KG1 (cell line): Measurements from ENCODE around the gene ZCCHC14.
"Not testable (repeated sequence)": the region's sequence is repeated elsewhere in the genome, so short reads cannot be mapped to it uniquely, and the experiment has no call there.

Experiments
- DNase-seq: peaks from one replicate; lab custom pipeline; 2025; lab: John Stamatoyannopoulos, UW

Gene ZCCHC14

GRCh38 chr16:87477209-87477981, 15.4 kb downstream of the ZCCHC14 start:
- DNase-seq = not testable (repeated sequence)

- DNase-seq = no peak
Observed at GRCh38 chr16:87474566-87474996, 18.2 kb downstream of the ZCCHC14 start.

- DNase-seq = no peak
Observed at GRCh38 chr16:87474017-87474416, 18.8 kb downstream of the ZCCHC14 start.

GRCh38 chr16:87472935-87473334, 19.9 kb downstream of the ZCCHC14 start:
- DNase-seq = no peak

GRCh38 chr16:87472142-87472778, 20.6 kb downstream of the ZCCHC14 start:
- DNase-seq = no peak

- DNase-seq = no peak
Observed at GRCh38 chr16:87471278-87472141, 21.3 kb downstream of the ZCCHC14 start.

GRCh38 chr16:87470332-87470731, 22.5 kb downstream of the ZCCHC14 start:
- no peak for DNase-seq

- no peak for DNase-seq
Observed at GRCh38 chr16:87469169-87469568, 23.7 kb downstream of the ZCCHC14 start.

- no peak for DNase-seq
Observed at GRCh38 chr16:87468550-87468949, 24.3 kb downstream of the ZCCHC14 start.

- DNase-seq = no peak
Observed at GRCh38 chr16:87466975-87467501, 25.8 kb downstream of the ZCCHC14 start.

- no peak for DNase-seq
Observed at GRCh38 chr16:87465879-87466278, 26.9 kb downstream of the ZCCHC14 start.

GRCh38 chr16:87465306-87465705, 27.5 kb downstream of the ZCCHC14 start:
- DNase-seq = no peak

- DNase-seq = no peak
Observed at GRCh38 chr16:87464691-87465300, 28.0 kb downstream of the ZCCHC14 start.

- DNase-seq = peak; percentile 5
Observed at GRCh38 chr16:87463722-87464690, 28.8 kb downstream of the ZCCHC14 start.

GRCh38 chr16:87461466-87461991, 31.3 kb downstream of the ZCCHC14 start:
- no peak for DNase-seq

- no peak for DNase-seq
Observed at GRCh38 chr16:87460936-87461335, 31.9 kb downstream of the ZCCHC14 start.

- no peak for DNase-seq
Observed at GRCh38 chr16:87459833-87460232, 33.0 kb downstream of the ZCCHC14 start.

GRCh38 chr16:87459027-87459426, 33.8 kb downstream of the ZCCHC14 start:
- DNase-seq = no peak

- DNase-seq = no peak
Observed at GRCh38 chr16:87458424-87458915, 34.4 kb downstream of the ZCCHC14 start.

GRCh38 chr16:87457709-87458423, 35.0 kb downstream of the ZCCHC14 start:
- no peak for DNase-seq
